ENCODE data around the gene NOXO1.

The NOXO1 gene

DNA sequence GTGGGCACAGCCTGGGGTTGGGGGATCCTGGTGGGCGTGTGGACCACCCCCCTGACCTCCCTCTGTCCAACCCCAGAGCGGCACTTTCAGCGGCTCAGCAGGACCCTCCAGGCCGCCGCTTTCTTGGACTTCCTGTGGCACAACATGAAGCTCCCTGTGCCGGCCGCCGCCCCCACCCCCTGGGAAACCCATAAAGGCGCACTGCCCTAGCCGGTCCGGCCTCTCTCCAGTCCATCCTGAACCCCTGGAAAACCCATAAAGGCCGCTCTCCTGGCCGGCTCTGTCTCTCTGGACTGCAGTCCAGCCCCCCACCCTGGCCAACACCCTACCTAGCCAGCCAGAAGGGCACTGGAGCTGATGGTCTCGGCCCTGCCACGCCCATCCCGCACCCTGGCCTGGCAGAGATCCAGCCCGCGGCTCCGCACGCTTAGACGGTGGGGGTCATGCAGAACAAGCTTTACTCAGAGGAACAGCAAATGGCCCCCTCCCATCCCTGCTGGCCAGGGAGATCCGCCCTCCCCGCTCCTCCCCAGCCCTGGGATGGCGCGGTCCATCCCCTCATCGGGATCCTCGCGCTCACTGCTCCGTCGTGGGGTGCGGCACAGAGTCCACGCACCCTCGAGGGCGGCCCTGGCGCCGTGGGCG, 2.7 kb downstream of the NOXO1 start:
- no peak overlapping the region for H3K4me3 ChIP-seq (replicated peaks in 1 of 2; ENCODE audit: low read depth in 2 of 2, low read length in 2 of 2)
- TF ChIP-seq, protein P1, sequence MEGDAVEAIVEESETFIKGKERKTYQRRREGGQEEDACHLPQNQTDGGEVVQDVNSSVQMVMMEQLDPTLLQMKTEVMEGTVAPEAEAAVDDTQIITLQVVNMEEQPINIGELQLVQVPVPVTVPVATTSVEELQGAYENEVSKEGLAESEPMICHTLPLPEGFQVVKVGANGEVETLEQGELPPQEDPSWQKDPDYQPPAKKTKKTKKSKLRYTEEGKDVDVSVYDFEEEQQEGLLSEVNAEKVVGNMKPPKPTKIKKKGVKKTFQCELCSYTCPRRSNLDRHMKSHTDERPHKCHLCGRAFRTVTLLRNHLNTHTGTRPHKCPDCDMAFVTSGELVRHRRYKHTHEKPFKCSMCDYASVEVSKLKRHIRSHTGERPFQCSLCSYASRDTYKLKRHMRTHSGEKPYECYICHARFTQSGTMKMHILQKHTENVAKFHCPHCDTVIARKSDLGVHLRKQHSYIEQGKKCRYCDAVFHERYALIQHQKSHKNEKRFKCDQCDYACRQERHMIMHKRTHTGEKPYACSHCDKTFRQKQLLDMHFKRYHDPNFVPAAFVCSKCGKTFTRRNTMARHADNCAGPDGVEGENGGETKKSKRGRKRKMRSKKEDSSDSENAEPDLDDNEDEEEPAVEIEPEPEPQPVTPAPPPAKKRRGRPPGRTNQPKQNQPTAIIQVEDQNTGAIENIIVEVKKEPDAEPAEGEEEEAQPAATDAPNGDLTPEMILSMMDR (IDR thresholded peaks at IDR 0.05; ENCODE audit: low read depth, low read length), result no peak
- no peak for DNase-seq (ENCODE audit: low read depth in 2 of 2)

DNA sequence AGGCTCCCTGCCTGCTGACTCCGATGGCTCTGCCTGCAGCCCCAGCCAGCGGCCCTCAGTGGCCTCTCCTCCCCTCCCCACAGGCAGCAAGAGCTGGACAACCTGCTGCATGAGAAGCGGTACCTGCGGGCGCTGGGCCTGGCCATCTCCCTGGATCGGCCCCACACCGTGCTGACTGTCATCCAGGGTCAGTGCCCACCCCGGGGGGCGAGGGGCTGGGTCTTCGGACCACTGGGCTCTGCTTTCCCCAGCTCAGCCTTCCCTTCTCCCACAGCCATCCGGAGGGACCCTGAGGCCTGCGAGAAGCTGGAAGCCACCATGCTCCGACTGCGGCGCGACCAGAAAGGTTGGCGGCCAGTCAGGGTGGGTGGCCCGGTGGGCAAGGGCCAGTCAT, 3.4 kb downstream of the NOXO1 start:
- TF ChIP-seq, protein P1 (IDR thresholded peaks at IDR 0.05; ENCODE audit: low read depth, low read length), result no peak
- no peak for DNase-seq (ENCODE audit: low read depth in 2 of 2)
- H3K4me3 ChIP-seq (replicated peaks in 1 of 2; ENCODE audit: low read depth in 2 of 2, low read length in 2 of 2), result no peak overlapping the region

DNA sequence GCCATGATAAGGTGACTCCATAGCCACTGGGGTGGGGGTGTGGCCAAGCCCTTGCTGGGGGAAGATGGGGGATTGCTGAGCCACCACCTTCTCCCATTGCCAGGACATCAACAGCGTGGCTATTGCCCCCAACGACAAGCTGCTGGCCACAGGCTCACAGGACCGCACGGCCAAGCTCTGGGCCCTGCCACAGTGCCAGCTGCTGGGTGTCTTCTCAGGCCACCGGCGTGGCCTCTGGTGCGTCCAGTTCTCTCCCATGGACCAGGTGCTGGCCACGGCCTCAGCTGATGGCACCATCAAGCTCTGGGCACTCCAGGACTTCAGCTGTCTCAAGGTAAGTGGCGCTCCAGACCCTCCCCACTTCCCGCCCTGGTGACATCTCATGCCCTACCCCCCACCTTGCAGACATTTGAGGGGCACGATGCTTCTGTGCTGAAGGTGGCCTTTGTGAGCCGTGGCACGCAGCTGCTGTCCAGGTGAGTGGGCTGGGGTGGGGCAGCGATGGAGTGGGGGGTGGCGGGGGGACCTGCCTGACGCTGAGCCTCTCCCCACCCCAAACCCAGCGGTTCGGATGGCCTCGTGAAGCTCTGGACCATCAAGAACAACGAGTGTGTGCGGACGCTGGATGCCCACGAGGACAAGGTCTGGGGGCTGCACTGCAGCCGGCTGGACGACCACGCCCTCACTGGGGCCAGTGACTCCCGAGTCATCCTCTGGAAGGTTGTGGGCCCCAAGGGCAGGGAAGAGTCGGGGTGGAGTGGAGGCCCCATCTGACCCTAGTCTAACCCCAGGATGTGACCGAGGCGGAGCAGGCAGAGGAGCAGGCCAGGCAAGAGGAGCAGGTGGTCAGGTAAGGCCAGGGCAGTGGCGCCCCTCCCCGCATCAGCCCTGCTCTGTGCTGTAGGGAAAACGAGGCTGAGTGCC, 4.1 kb downstream of the NOXO1 start:
- no peak overlapping the region for H3K4me3 ChIP-seq (replicated peaks in 1 of 2; ENCODE audit: low read depth in 2 of 2, low read length in 2 of 2)
- DNase-seq (ENCODE audit: low read depth in 2 of 2), result no peak
- TF ChIP-seq, protein P1 (IDR thresholded peaks at IDR 0.05; ENCODE audit: low read depth, low read length), result no peak

DNA sequence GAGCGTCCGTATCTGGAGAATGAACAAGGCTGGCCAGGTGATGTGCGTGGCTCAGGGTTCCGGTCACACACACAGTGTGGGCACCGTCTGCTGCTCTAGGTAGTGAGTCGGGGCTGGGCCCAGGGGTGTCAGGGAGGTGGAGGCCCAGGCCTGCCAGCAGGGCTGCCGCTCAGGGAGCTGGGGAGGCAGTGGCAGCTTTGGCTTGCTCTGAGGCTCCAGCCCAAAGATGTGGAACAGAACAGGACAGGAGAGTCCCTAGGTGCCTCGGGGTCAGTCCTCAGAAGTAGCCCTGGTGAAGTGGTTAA, 5.1 kb downstream of the NOXO1 start:
- no peak overlapping the region for H3K4me3 ChIP-seq (replicated peaks in 1 of 2; ENCODE audit: low read depth in 2 of 2, low read length in 2 of 2)
- DNase-seq (ENCODE audit: low read depth in 2 of 2), result no peak
- TF ChIP-seq, protein P1 (IDR thresholded peaks at IDR 0.05; ENCODE audit: low read depth, low read length), result no peak

DNA sequence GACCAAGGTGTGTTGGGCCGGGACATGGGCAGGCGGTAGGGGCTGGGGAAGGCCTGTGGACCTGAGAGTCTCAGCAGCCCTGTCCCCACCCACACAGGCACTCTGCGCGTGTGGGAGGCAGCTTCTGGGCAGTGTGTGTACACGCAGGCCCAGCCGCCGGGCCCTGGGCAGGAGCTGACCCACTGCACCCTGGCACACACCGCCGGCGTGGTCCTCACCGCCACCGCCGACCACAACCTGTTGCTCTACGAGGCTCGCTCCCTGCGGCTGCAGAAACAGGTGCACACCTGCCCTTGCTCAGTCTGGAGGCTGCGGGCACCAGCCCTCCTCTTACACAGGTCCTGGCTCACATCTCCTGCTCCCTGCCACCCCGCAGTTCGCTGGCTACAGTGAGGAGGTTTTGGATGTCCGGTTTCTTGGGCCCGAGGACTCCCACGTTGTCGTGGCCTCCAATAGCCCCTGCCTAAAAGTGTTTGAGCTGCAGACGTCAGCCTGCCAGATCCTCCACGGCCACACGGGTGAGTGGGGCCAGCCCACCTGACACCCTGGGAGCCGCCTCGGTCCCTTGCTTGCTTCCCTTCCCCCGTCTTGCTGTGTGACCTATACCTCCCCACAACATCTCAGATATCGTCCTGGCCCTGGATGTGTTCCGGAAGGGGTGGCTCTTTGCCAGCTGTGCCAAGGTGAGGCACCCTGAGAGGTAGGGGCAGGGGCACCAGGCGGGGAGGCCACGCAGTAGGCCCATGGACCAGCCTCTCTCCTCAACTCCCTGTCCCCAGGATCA, 5.6 kb downstream of the NOXO1 start:
- DNase-seq (ENCODE audit: low read depth in 2 of 2), result no peak
- TF ChIP-seq, protein P1 (IDR thresholded peaks at IDR 0.05; ENCODE audit: low read depth, low read length), result no peak

DNA sequence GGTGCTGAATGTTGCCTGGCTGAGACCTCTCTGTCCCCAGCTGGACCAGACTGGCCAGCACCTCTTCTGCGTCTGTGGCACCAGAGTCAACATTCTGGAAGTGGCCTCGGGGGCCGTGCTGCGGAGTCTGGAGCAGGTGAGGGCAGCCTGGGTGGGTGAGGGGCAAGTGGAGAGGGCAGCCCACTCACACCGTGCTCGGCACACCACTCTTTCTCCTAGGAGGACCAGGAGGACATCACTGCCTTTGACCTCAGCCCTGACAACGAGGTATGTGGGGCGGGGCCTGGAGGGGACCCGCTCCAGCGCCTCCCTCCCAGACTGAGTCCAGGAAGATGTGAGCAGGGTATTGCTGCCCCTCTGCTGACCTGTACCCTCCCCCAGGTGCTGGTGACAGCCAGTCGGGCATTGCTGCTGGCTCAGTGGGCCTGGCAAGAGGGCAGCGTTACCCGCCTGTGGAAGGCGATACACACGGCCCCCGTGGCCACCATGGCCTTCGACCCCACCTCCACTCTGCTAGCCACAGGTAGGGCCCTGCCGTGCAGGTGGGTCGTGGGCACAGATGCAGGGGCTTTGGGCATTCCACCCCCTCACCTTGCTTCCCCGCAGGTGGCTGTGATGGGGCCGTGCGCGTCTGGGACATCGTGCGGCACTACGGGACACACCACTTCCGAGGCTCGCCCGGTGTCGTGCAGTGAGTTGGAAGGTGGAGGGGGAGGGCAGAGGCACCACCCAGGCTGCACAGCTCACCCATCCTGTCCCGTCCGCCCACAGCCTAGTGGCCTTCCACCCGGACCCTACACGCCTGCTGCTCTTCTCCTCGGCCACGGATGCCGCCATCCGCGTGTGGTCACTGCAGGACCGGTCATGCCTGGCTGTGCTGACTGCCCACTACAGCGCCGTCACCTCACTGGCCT, 6.9 kb downstream of the NOXO1 start:
- no peak for DNase-seq (ENCODE audit: low read depth in 2 of 2)
- H3K4me3 ChIP-seq (replicated peaks in 1 of 2; ENCODE audit: low read depth in 2 of 2, low read length in 2 of 2), result no peak overlapping the region
- TF ChIP-seq, protein P1 (IDR thresholded peaks at IDR 0.05; ENCODE audit: low read depth, low read length), result no peak

More for the DNA sequence above, 5.6 kb downstream of the NOXO1 start:
- no peak overlapping the region for H3K4me3 ChIP-seq (replicated peaks in 1 of 2; ENCODE audit: low read depth in 2 of 2, low read length in 2 of 2)

Data from cardiac fibroblast (primary cell).